PC-3 (cell line): ENCODE measurements around the gene NLGN1. TPM values are rescaled to one million over a fixed set of nuclear protein-coding genes. Genes with fewer than 3 reads are reported as not detected.

Source experiments
- ATAC-seq: fragments of 200-7000 bp; cut with Tn5 transposase; 2 replicates; pipeline ENCODE4 v1.9.1; 2020; ENCODE audit warnings: mild to moderate bottlenecking, moderate library complexity
- BruUV-seq: library from RNA; stranded (reverse); fragments of 400-500 nt; replicated peaks from 2 replicates; lab custom pipeline; 2021; lab: Mats Ljungman, UMichigan
- CTCF ChIA-PET: fragments of 300-600 bp; sonication (Branson Sonifier 250); formaldehyde crosslinking; loops from one replicate; lab custom pipeline; 2022; ENCODE audit warnings: antibody characterized with exemption; lab: Charles Lee
- POLR2A ChIA-PET: fragments of 300-600 bp; sonication (Branson Sonifier 250); formaldehyde crosslinking; loops from one replicate; lab custom pipeline; 2022; ENCODE audit warnings: antibody characterized with exemption; ENCODE audit not compliant: unreplicated experiment; lab: Charles Lee
- DNase-seq: peaks from one replicate; pipeline ENCODE4 v3.0.0-alpha.2; 2015
- H2AFZ ChIP-seq: fragments of 300-600 bp; sonication (generic); 2 replicates; pipeline ENCODE4 v1.6.0; 2016; ENCODE audit warnings: antibody characterized with exemption, low read length
- H3F3A ChIP-seq: fragments of 300-600 bp; sonication (generic); one replicate; pipeline ENCODE4 v1.6.0; 2017; ENCODE audit warnings: antibody characterized with exemption, low read length, control low read depth, mild to moderate bottlenecking; ENCODE audit not compliant: unreplicated experiment
- H3K27ac ChIP-seq: fragments of 300-600 bp; sonication (generic); 2 replicates; pipeline ENCODE4 v1.5.1; 2016; ENCODE audit warnings: mild to moderate bottlenecking, low read length
- H3K27me3 ChIP-seq: fragments of 300-600 bp; sonication (generic); 2 replicates; pipeline ENCODE4 v1.6.1; 2016; ENCODE audit warnings: low read length, mixed read lengths
- H3K36me3 ChIP-seq: fragments of 300-600 bp; sonication (generic); 2 replicates; pipeline ENCODE4 v1.6.1; 2016; ENCODE audit warnings: low read depth, mixed run types, low read length, mixed read lengths
- H3K4me1 ChIP-seq: fragments of 300-600 bp; sonication (generic); 2 replicates; pipeline ENCODE4 v1.5.1; 2016; ENCODE audit warnings: low read length; ENCODE audit not compliant: insufficient read depth
- H3K4me2 ChIP-seq: fragments of 300-600 bp; sonication (generic); 2 replicates; pipeline ENCODE4 v1.6.0; 2016; ENCODE audit warnings: low read length
- H3K4me3 ChIP-seq: fragments of 300-600 bp; sonication (generic); 2 replicates; pipeline ENCODE4 v1.5.1; 2016; ENCODE audit warnings: mild to moderate bottlenecking, low read length, mixed read lengths
- H3K79me2 ChIP-seq: fragments of 300-600 bp; sonication (generic); 2 replicates; pipeline ENCODE4 v1.6.1; 2017; ENCODE audit warnings: low read length, mixed read lengths
- H3K9ac ChIP-seq: fragments of 300-600 bp; sonication (generic); 2 replicates; pipeline ENCODE4 v1.6.0; 2016; ENCODE audit warnings: mild to moderate bottlenecking, low read length
- H3K9me2 ChIP-seq: fragments of 300-600 bp; sonication (generic); replicated peaks from 2 replicates; pipeline ENCODE4 v1.6.1; 2016; ENCODE audit warnings: mixed run types, low read length, mixed read lengths
- H3K9me3 ChIP-seq: fragments of 300-600 bp; sonication (generic); 2 replicates; pipeline ENCODE4 v1.6.1; 2016; ENCODE audit warnings: low read length, mixed read lengths
- H4K20me1 ChIP-seq: fragments of 300-600 bp; sonication (generic); 2 replicates; pipeline ENCODE4 v1.6.1; 2016; ENCODE audit warnings: low read length, mixed read lengths
- CTCF ChIP-seq: fragments of 300-600 bp; sonication (generic); conservative IDR thresholded peaks from 2 replicates; pipeline ENCODE4 v1.5.1; 2017; ENCODE audit warnings: antibody characterized with exemption, low read depth, mild to moderate bottlenecking, low read length
- EZH2 ChIP-seq: fragments of 300-600 bp; sonication (generic); IDR thresholded peaks from one replicate; pipeline ENCODE4 v1.6.1; 2017; ENCODE audit warnings: antibody characterized with exemption, mild to moderate bottlenecking, low read length; ENCODE audit not compliant: unreplicated experiment
- EZH2phosphoT487 ChIP-seq: fragments of 300-600 bp; sonication (generic); IDR thresholded peaks from 2 replicates; pipeline ENCODE4 v1.6.1; 2018; ENCODE audit warnings: mild to moderate bottlenecking, antibody characterized with exemption, low read length, borderline replicate concordance
- intact Hi-C: fragments of 100-400 bp; cut with micrococcal nuclease; formaldehyde crosslinking; loops from 2 replicates; pipeline ENCODE4 v1.9.0; 2023
- total RNA-seq: library from RNA; depleted of rRNA; stranded (reverse); fragments of >200 nt; gene quantifications from 2 replicates; pipeline ENCODE4 v1.2.3, GENCODE V29; 2014

NLGN1 gene
- total RNA-seq, 1 experiment from 2014 or later = 0.77 TPM

GRCh38 chr3:174125267-174125824, 727.8 kb downstream of the NLGN1 start:
- DNase-seq = peak; percentile 71
- no peaks in the 10 kb centered on the region for H3F3A ChIP-seq
- no peaks in the 10 kb centered on the region for H3K36me3 ChIP-seq
- H2AFZ ChIP-seq = no peak overlapping the region
- H3K4me1 ChIP-seq = peaks cover 18% of the 10 kb centered on the region
- H3K9ac ChIP-seq = no peak overlapping the region
- no peaks in the 10 kb centered on the region for H3K79me2 ChIP-seq
- ATAC-seq = peak; percentile 82
- ChIA-PET CTCF (interaction anchor here (0.5 kb wide), 1 partner anchor 16 kb away, joined by 4 read pairs; no protein-coding TSS in a partner anchor), POLR2A (no interaction called here)
- intact Hi-C loops = loop anchor here (2.0 to 10.0 kb wide), 9 partner anchors 131 to 1022 kb away; no protein-coding TSS in a partner anchor
- H3K9me2 ChIP-seq = no peaks in the 10 kb centered on the region
- H3K9me3 ChIP-seq = no peaks in the 10 kb centered on the region
- H3K27ac ChIP-seq = no peak overlapping the region
- H3K4me2 ChIP-seq = no peak overlapping the region
- H4K20me1 ChIP-seq = no peaks in the 10 kb centered on the region
- no peak for TF ChIP-seq EZH2phosphoT487
- TF ChIP-seq EZH2 = no peak
- peak; percentile 94 for TF ChIP-seq CTCF
- BruUV-seq = no TSS peak
- H3K4me3 ChIP-seq = no peak overlapping the region
- no peaks in the 10 kb centered on the region for H3K27me3 ChIP-seq

- intact Hi-C loops = loop anchor here (5.0 to 10.0 kb wide), 8 partner anchors 132 to 1020 kb away; no protein-coding TSS in a partner anchor
- CTCF ChIA-PET = no interaction called here
- Histone ChIP-seq H4K20me1 (no peaks in the 10 kb centered on the region), H3K79me2 (no peaks in the 10 kb centered on the region), H3K4me1 (peaks cover 18% of the 10 kb centered on the region), H3K9me2 (no peaks in the 10 kb centered on the region), H3K27ac (no peak overlapping the region), H3K4me3 (no peak overlapping the region), H3K9me3 (no peaks in the 10 kb centered on the region), H3K4me2 (peak overlapping the region; percentile 30), H2AFZ (no peak overlapping the region), H3K9ac (no peak overlapping the region), H3K36me3 (no peaks in the 10 kb centered on the region), H3K27me3 (no peaks in the 10 kb centered on the region), H3F3A (no peaks in the 10 kb centered on the region)
- POLR2A ChIA-PET = no interaction called here
- no TSS peak for BruUV-seq
- DNase-seq (peak; percentile 73), ATAC-seq (peak; percentile 41)
- TF ChIP-seq CTCF (no peak), EZH2 (no peak), EZH2phosphoT487 (no peak)
Observed at GRCh38 chr3:174126990-174127758, 729.6 kb downstream of the NLGN1 start.

DNA sequence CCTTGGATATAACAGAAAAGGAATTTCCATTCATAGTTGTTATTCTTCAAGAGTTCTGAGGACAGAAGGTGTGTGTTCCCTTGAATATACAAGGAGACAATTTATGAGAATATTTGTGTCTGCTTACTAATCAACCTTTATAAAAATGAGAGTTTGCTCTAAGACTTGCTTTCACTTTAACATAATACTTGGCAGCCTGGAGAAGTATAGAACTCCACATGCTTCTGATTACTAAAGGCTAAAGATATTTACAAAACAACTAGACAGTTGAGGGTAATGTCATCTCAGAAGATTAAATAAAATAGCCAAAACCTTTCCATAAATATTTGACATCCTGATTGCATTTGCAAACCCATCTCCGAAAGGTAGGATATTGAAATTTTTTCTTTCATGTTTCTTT, 734.5 kb downstream of the NLGN1 start:
- Histone ChIP-seq H3K4me2 (no peak overlapping the region), H2AFZ (no peak overlapping the region), H3K9me3 (no peaks in the 10 kb centered on the region), H3F3A (no peaks in the 10 kb centered on the region), H3K27ac (no peak overlapping the region), H3K36me3 (no peaks in the 10 kb centered on the region), H3K79me2 (no peaks in the 10 kb centered on the region), H4K20me1 (no peaks in the 10 kb centered on the region), H3K27me3 (no peaks in the 10 kb centered on the region), H3K4me1 (peaks cover 12% of the 10 kb centered on the region), H3K4me3 (no peak overlapping the region), H3K9me2 (no peaks in the 10 kb centered on the region), H3K9ac (no peak overlapping the region)
- DNase-seq = no peak
- intact Hi-C loops = no loop called here
- TF ChIP-seq EZH2 (no peak), EZH2phosphoT487 (no peak)
- ChIA-PET CTCF (no interaction called here), POLR2A (no interaction called here)
- no TSS peak for BruUV-seq
- no peak for ATAC-seq
